NB4 (cell line): ENCODE measurements around the gene MAGI2.

Experiments used
- POLR2A ChIP-seq: IDR thresholded peaks from 2 replicates; pipeline ENCODE4 v1.6.1; 2011; ENCODE audit warnings: mild to moderate bottlenecking; ENCODE audit not compliant: insufficient read length; ENCODE audit errors: extremely low read depth
- TF ChIP-seq, protein P1 (sequence below): IDR thresholded peaks from one replicate; pipeline ENCODE4 v1.5.1; 2012; ENCODE audit warnings: low read depth, low read length
- TF ChIP-seq, protein P2 (sequence below): IDR thresholded peaks from 2 replicates; pipeline ENCODE4 v1.6.1; 2011; ENCODE audit warnings: low read depth, low read length

DNA sequence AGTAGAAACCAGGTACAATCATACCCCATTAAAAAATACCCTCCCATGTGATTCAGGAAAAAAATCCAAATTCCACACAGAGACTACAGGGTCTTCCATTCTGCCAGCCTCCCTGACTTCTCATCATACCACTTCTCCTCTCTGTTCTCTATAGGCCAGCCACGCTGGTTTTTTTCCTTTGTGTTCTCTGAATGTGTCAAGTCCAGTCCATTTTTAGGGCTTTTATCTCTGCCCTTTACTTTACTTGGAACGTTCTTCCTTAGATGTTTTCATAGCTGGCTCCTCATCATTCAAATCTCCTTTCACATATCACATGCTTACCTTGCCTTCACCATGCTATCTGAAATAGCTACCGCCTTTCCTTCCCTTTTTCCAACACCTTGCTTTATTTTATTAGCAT lies 1057.3 kb downstream of the MAGI2 start:
- no peak for TF ChIP-seq POLR2A
- TF ChIP-seq, protein P1, sequence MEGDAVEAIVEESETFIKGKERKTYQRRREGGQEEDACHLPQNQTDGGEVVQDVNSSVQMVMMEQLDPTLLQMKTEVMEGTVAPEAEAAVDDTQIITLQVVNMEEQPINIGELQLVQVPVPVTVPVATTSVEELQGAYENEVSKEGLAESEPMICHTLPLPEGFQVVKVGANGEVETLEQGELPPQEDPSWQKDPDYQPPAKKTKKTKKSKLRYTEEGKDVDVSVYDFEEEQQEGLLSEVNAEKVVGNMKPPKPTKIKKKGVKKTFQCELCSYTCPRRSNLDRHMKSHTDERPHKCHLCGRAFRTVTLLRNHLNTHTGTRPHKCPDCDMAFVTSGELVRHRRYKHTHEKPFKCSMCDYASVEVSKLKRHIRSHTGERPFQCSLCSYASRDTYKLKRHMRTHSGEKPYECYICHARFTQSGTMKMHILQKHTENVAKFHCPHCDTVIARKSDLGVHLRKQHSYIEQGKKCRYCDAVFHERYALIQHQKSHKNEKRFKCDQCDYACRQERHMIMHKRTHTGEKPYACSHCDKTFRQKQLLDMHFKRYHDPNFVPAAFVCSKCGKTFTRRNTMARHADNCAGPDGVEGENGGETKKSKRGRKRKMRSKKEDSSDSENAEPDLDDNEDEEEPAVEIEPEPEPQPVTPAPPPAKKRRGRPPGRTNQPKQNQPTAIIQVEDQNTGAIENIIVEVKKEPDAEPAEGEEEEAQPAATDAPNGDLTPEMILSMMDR = no peak
- TF ChIP-seq, protein P2, sequence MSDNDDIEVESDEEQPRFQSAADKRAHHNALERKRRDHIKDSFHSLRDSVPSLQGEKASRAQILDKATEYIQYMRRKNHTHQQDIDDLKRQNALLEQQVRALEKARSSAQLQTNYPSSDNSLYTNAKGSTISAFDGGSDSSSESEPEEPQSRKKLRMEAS = no peak
